HEK293T (cell line): ENCODE data around the gene NARF.

Experiments used
- CTCF ChIA-PET: fragments of 350-600 bp; formaldehyde crosslinking; extraction: SDS; loops from one replicate; lab custom pipeline; 2021; ENCODE audit warnings: antibody characterized with exemption, inconsistent platforms; lab: Yijun Ruan, JAX
- POLR2A ChIA-PET: fragments of 350-600 bp; formaldehyde crosslinking; extraction: SDS; loops from one replicate; lab custom pipeline; 2020; ENCODE audit warnings: antibody characterized with exemption, inconsistent platforms; lab: Yijun Ruan, JAX
- DNase-seq: peaks from one replicate; pipeline ENCODE4 v3.0.0; 2012; ENCODE audit warnings: mixed read lengths; ENCODE audit errors: extremely low spot score
- ARNT ChIP-seq: fragments of 450-650 bp; IDR thresholded peaks from 2 replicates; pipeline ENCODE4 v1.6.1; 2017; ENCODE audit warnings: mild to moderate bottlenecking
- BHLHE40 ChIP-seq: fragments of 450-650 bp; IDR thresholded peaks from 2 replicates; pipeline ENCODE4 v1.6.1; 2016; ENCODE audit warnings: mild to moderate bottlenecking, moderate library complexity, borderline replicate concordance
- CTBP1 ChIP-seq: fragments of 450-650 bp; IDR thresholded peaks from 2 replicates; pipeline ENCODE4 v1.6.1; 2016; ENCODE audit warnings: borderline replicate concordance
- ELF4 ChIP-seq: fragments of 450-650 bp; IDR thresholded peaks from 2 replicates; pipeline ENCODE4 v1.6.1; 2017; ENCODE audit warnings: antibody characterized with exemption
- FOXA1 ChIP-seq: fragments of 450-650 bp; IDR thresholded peaks from 2 replicates; pipeline ENCODE4 v1.6.1; 2016; ENCODE audit warnings: mild to moderate bottlenecking
- FOXK2 ChIP-seq: fragments of 450-650 bp; IDR thresholded peaks from 2 replicates; pipeline ENCODE4 v1.6.1; 2016; ENCODE audit warnings: mild to moderate bottlenecking
- FOXM1 ChIP-seq: fragments of 450-650 bp; IDR thresholded peaks from 2 replicates; pipeline ENCODE4 v1.6.1; 2017; ENCODE audit warnings: mild to moderate bottlenecking, borderline replicate concordance
- HDGF ChIP-seq: fragments of 450-650 bp; IDR thresholded peaks from 2 replicates; pipeline ENCODE4 v1.6.1; 2017; ENCODE audit warnings: antibody characterized with exemption, borderline replicate concordance
- L3MBTL2 ChIP-seq: fragments of 450-650 bp; conservative IDR thresholded peaks from 2 replicates; pipeline ENCODE4 v1.6.1; 2016; ENCODE audit warnings: mild to moderate bottlenecking
- LEF1 ChIP-seq: fragments of 450-650 bp; IDR thresholded peaks from 2 replicates; pipeline ENCODE4 v1.6.1; 2017; ENCODE audit warnings: mild to moderate bottlenecking, borderline replicate concordance
- NFRKB ChIP-seq: fragments of 450-650 bp; IDR thresholded peaks from 2 replicates; pipeline ENCODE4 v1.6.1; 2016; ENCODE audit warnings: mild to moderate bottlenecking, moderate library complexity
- SP1 ChIP-seq: fragments of 450-650 bp; IDR thresholded peaks from 2 replicates; pipeline ENCODE4 v1.6.1; 2017
- SUZ12 ChIP-seq: fragments of 450-650 bp; IDR thresholded peaks from 2 replicates; pipeline ENCODE4 v1.6.1; 2016; ENCODE audit warnings: mild to moderate bottlenecking
- TARDBP ChIP-seq: fragments of 450-650 bp; IDR thresholded peaks from 2 replicates; pipeline ENCODE4 v1.6.1; 2016
- ZNF384 ChIP-seq: fragments of 450-650 bp; IDR thresholded peaks from 2 replicates; pipeline ENCODE4 v1.6.1; 2016
- TF ChIP-seq, protein P1 (sequence below): fragments of 450-650 bp; IDR thresholded peaks from 2 replicates; pipeline ENCODE4 v1.6.1; 2016

NARF gene

DNA sequence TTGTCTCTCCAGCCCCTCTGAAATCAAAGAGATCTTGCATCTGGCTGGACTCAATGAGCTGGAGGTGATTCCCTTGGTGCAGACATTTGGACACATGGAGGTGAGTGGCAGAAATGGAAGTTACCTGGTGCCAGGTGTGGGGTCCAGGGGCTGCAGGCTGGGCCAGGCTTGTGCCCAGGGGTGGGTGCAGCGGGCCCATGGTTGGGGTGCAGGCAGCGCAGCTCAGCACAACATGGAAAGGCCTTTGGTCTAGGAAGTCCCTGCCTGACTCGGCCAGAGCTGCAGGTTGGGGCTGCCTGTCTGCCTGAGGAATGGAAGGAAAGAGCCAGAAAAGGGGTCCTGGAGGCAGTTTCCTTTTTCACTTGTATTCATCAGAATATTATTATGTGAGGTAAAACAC, 30.0 kb upstream of the NARF start:
- POLR2A ChIA-PET, result no interaction called here
- CTCF ChIA-PET, result no interaction called here
- no peak for DNase-seq
- no peak for TF ChIP-seq HDGF
- TF ChIP-seq L3MBTL2, result no peak
- no peak for TF ChIP-seq LEF1
- no peak for TF ChIP-seq BHLHE40
- TF ChIP-seq, protein P1, sequence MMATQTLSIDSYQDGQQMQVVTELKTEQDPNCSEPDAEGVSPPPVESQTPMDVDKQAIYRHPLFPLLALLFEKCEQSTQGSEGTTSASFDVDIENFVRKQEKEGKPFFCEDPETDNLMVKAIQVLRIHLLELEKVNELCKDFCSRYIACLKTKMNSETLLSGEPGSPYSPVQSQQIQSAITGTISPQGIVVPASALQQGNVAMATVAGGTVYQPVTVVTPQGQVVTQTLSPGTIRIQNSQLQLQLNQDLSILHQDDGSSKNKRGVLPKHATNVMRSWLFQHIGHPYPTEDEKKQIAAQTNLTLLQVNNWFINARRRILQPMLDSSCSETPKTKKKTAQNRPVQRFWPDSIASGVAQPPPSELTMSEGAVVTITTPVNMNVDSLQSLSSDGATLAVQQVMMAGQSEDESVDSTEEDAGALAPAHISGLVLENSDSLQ, result no peak
- TF ChIP-seq ZNF384, result no peak

DNA sequence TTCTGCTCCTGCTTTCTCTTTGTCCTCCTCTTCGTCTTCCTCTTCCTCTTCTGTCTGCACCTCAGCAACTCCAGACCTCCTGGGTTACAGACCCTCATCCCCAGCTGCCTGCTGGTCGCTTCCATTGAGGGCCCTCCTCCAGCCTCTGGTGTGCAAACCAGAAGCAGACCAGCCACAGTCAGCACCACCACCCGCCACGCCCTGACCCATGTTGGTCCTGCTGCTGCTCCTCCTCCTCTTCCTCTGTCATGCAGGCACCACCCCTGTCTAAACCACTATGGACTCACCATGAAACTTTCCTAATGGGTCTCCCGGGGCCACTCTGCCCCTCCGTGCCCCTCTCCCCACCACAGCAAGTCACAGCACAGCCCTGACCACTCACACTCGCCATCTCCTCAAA, 28.7 kb upstream of the NARF start:
- no peak for DNase-seq
- TF ChIP-seq HDGF, result no peak
- no peak for TF ChIP-seq NFRKB
- no peak for TF ChIP-seq BHLHE40
- CTCF ChIA-PET, result no interaction called here
- POLR2A ChIA-PET, result no interaction called here

DNA sequence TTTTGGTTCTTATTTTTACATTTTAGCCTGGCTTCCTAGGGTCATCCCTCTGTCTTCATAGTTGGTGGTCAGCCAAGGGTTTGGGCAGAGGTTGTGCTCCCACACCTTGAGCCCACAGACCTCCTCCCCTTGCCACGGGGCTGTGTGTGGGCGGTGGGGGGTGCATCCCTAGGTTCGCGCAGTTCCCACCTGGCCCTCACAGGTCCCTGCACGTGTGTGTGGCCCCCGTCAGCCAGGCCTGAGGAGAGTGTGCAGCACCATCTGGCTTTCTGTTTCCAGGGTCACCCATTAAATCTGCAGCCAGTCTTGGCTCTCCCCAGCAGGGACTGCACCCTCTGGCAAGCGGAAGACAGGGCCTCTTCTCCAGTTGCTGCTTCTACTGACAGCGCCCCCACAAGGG, 26.5 kb upstream of the NARF start:
- no peak for DNase-seq
- POLR2A ChIA-PET, result no interaction called here
- no peak for TF ChIP-seq SUZ12
- no peak for TF ChIP-seq TARDBP
- no peak for TF ChIP-seq SP1
- TF ChIP-seq FOXK2, result no peak
- no peak for TF ChIP-seq BHLHE40
- TF ChIP-seq ARNT, result no peak
- no peak for TF ChIP-seq FOXA1
- no peak for TF ChIP-seq FOXM1
- TF ChIP-seq L3MBTL2, result no peak
- TF ChIP-seq HDGF, result no peak
- TF ChIP-seq LEF1, result no peak
- TF ChIP-seq, protein P1, result no peak
- TF ChIP-seq ELF4, result no peak
- no peak for TF ChIP-seq NFRKB
- TF ChIP-seq ZNF384, result no peak
- no peak for TF ChIP-seq CTBP1
- CTCF ChIA-PET, result no interaction called here

DNA sequence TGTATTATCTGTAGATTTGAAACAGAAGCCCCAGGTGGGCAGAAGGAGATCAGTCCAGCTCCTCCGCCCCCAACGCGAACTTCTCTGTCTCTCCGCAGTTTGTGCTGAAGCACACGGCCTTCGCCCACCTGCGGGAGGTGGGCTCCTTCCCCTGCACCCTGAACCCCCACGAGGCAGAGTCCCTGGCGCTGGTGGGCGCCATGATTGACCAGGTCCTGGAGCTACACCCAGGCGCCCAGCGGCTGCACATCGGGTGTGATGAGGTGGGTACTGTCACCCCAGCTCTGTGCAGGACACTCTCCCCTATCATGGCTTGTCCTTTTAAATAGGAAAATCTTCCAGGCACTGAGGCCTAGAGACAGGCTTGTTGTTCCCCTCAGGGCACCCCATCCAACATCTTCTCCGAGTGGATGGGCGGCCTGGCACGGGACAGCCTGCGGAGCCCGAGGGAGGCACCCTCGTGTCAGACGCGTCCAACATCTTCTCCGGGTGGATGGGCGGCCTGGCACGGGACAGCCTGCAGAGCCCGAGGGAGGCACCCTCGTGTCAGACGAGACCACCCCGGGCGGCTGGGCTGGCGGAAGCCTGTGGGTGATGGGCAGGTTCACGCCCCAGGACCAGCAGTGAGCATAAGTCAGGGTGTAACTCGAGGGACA, 24.9 kb upstream of the NARF start:
- CTCF ChIA-PET, result no interaction called here
- POLR2A ChIA-PET, result interaction anchor here (0.6 kb wide), 1 partner anchor 135 kb away, joined by 3 read pairs; no protein-coding TSS in a partner anchor
- DNase-seq, result no peak
- TF ChIP-seq ZNF384 (no peak), NFRKB (no peak), CTBP1 (no peak), SP1 (no peak), FOXK2 (no peak), FOXA1 (no peak), LEF1 (no peak), ELF4 (no peak), ARNT (no peak), TARDBP (no peak), FOXM1 (no peak), L3MBTL2 (no peak), HDGF (no peak), SUZ12 (no peak), BHLHE40 (no peak)
- TF ChIP-seq, protein P1, result no peak

DNA sequence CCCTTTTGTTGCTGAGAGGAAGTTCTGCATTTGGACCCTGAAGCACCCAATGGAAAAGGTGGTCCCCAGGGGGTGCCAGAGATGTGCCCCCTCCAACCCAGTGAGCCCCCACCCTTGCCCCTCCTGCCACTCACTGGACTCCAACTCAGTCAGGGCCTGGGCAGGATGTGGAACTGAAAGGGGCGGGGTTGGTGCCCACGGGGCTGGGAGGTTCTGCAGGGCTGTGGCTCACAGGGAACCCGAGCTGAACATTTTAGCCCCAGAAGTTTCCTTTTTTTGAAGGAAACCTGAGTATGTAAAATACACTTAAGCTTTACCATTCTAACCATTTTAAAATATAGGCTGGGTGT, 24.4 kb upstream of the NARF start:
- TF ChIP-seq SUZ12, result no peak
- TF ChIP-seq ELF4, result no peak
- TF ChIP-seq FOXM1, result no peak
- TF ChIP-seq FOXK2, result no peak
- no peak for TF ChIP-seq LEF1
- no peak for TF ChIP-seq ARNT
- no peak for TF ChIP-seq FOXA1
- TF ChIP-seq L3MBTL2, result no peak
- TF ChIP-seq, protein P1, result no peak
- TF ChIP-seq NFRKB, result no peak
- TF ChIP-seq TARDBP, result no peak
- TF ChIP-seq BHLHE40, result no peak
- TF ChIP-seq HDGF, result no peak
- TF ChIP-seq ZNF384, result no peak
- no peak for TF ChIP-seq SP1
- no peak for TF ChIP-seq CTBP1
- POLR2A ChIA-PET, result interaction anchor here (0.6 kb wide), 1 partner anchor 135 kb away, joined by 3 read pairs; no protein-coding TSS in a partner anchor
- no peak for DNase-seq
- CTCF ChIA-PET, result no interaction called here

DNA sequence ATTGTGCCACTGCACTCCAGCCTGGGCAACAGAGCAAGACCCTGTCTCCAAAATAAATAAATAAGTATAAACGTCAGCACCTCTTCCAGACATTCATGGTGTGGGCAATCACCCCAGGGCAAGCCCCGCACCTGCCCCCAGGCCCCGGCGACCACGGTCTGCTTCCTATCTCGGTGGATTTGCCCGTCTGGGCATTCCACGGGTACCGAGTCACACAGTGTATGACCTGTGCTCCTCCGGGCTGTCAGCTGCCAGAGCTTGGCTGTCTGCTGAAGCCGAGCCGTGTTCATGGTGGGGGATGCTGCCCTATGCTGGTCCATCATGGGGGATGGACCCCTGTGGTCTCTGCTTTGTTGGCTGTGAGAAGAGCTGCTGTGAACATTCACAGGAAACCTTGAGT, 23.4 kb upstream of the NARF start:
- ChIA-PET POLR2A (no interaction called here), CTCF (no interaction called here)
- TF ChIP-seq HDGF, result no peak
- no peak for TF ChIP-seq FOXM1
- TF ChIP-seq BHLHE40, result no peak
- TF ChIP-seq FOXK2, result no peak
- no peak for TF ChIP-seq CTBP1
- TF ChIP-seq L3MBTL2, result no peak
- TF ChIP-seq, protein P1, result no peak
- no peak for TF ChIP-seq ELF4
- TF ChIP-seq TARDBP, result no peak
- no peak for TF ChIP-seq ZNF384
- no peak for TF ChIP-seq NFRKB
- no peak for TF ChIP-seq SUZ12
- DNase-seq, result no peak
